SK-N-SH treated with all-trans-retinoic acid at 6 μM for 48 hours (cell line): ENCODE results near the gene SORCS1.

ENCODE experiments used
- ARNTL ChIP-seq: fragments of 450-650 bp; formaldehyde crosslinking; IDR thresholded peaks from 2 replicates; pipeline ENCODE4 v1.5.0; 2020; ENCODE audit warnings: low read depth, mild to moderate bottlenecking, moderate library complexity, borderline replicate concordance
- OSR1 ChIP-seq: fragments of 250-450 bp; sonication (Bioruptor Pico); IDR thresholded peaks from 2 replicates; pipeline ENCODE4 v1.8.0; 2022; ENCODE audit warnings: moderate library complexity, mild to moderate bottlenecking, inconsistent platforms
- RARB ChIP-seq: fragments of 250-450 bp; sonication (Bioruptor Pico); IDR thresholded peaks from 2 replicates; pipeline ENCODE4 v1.8.0; 2021; ENCODE audit warnings: mild to moderate bottlenecking, moderate library complexity
- SNAI2 ChIP-seq: fragments of 250-450 bp; sonication (Bioruptor Pico); IDR thresholded peaks from 2 replicates; pipeline ENCODE4 v1.5.0; 2020; ENCODE audit warnings: mild to moderate bottlenecking, moderate library complexity
- ZC3H10 ChIP-seq: fragments of 250-450 bp; sonication (Bioruptor Pico); IDR thresholded peaks from 2 replicates; pipeline ENCODE4 v1.5.1; 2021; ENCODE audit warnings: mild to moderate bottlenecking, moderate library complexity

DNA sequence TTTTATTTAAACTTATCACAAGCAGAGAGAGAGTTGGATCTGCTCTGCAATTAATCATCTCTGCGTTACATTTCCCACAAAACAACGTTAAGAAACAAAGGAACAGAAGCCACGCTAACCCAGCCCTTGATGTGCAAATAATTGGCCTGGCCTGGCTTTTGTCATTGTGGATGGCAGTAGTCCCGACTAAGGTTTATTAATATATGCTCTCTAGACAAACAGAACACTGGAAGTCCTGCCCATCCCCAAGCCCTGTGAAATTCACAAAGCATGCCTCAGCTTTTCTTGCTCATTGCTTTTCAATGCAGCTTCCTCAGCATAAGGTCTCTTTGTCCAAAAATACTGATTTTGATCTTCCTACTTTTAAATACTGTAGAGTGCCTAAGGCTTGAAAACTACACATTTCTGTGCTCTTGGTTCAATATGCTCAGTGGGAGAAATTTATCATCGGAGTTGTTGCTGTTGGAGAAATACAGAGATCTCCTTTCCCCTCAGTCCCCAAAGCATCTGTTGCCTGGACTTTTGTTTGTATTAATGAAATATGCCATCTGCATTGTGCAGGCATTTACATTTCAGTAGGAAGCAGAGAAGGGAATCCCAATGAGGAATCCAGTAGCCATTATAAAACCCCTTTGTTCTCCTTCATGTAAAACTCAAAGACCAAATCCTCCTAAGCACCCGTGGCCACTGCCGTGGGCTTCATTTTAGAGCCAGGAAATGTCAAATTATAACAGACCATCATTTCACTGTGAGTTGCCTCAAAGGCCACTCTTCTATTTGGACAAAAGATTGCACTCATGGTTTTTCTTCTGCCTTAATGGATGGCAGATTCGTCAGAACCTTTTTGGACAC is 61.1 kb downstream of the SORCS1 start:
- TF ChIP-seq ARNTL (CRISPR knock-in tag) (no peak), OSR1 (CRISPR knock-in tag) (no peak), SNAI2 (0 out of 2 replicates have a peak, but pooled peaks have one; percentile 49), ZC3H10 (no peak), RARB (CRISPR knock-in tag) (no peak)
